GM12874 (cell line): ENCODE data around the gene KNSTRN.

Experiments used
- TF ChIP-seq, protein P1 (sequence below): IDR thresholded peaks from 2 replicates; pipeline ENCODE4 v1.5.1; 2011; ENCODE audit warnings: low read depth, mild to moderate bottlenecking, control low read depth, low read length, moderate library complexity; ENCODE audit not compliant: insufficient read depth

The KNSTRN gene

DNA sequence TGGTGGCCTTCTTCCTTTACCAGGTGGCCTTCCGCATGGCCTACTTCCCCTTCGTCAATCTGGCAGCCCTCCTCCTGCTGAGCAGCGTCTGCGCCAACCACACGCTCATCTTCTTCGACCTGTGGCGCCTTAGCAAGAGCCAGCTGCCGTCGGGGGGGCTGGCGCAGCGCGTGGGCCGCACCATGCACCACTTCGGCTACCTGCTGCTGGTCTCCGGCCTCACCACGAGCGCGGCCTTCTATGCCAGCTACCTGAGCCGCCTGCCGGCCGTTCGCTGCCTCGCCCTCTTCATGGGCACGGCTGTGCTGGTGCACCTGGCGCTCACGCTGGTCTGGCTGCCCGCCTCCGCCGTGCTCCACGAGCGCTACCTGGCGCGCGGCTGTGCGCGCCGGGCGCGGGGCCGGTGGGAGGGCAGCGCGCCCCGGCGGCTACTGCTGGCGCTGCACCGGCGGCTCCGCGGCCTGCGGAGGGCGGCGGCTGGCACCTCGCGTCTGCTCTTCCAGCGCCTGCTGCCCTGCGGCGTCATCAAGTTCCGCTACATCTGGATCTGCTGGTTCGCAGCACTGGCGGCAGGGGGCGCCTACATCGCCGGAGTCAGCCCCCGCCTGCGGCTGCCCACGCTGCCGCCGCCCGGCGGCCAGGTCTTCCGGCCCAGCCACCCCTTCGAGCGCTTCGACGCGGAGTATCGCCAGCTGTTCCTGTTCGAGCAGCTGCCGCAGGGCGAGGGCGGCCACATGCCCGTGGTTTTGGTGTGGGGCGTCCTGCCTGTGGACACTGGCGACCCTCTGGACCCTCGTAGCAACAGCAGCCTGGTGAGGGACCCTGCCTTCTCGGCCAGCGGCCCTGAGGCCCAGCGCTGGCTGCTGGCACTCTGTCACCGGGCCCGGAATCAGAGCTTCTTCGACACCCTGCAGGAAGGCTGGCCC, 14.6 kb upstream of the KNSTRN start:
- TF ChIP-seq, protein P1, sequence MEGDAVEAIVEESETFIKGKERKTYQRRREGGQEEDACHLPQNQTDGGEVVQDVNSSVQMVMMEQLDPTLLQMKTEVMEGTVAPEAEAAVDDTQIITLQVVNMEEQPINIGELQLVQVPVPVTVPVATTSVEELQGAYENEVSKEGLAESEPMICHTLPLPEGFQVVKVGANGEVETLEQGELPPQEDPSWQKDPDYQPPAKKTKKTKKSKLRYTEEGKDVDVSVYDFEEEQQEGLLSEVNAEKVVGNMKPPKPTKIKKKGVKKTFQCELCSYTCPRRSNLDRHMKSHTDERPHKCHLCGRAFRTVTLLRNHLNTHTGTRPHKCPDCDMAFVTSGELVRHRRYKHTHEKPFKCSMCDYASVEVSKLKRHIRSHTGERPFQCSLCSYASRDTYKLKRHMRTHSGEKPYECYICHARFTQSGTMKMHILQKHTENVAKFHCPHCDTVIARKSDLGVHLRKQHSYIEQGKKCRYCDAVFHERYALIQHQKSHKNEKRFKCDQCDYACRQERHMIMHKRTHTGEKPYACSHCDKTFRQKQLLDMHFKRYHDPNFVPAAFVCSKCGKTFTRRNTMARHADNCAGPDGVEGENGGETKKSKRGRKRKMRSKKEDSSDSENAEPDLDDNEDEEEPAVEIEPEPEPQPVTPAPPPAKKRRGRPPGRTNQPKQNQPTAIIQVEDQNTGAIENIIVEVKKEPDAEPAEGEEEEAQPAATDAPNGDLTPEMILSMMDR: peak; percentile 93

DNA sequence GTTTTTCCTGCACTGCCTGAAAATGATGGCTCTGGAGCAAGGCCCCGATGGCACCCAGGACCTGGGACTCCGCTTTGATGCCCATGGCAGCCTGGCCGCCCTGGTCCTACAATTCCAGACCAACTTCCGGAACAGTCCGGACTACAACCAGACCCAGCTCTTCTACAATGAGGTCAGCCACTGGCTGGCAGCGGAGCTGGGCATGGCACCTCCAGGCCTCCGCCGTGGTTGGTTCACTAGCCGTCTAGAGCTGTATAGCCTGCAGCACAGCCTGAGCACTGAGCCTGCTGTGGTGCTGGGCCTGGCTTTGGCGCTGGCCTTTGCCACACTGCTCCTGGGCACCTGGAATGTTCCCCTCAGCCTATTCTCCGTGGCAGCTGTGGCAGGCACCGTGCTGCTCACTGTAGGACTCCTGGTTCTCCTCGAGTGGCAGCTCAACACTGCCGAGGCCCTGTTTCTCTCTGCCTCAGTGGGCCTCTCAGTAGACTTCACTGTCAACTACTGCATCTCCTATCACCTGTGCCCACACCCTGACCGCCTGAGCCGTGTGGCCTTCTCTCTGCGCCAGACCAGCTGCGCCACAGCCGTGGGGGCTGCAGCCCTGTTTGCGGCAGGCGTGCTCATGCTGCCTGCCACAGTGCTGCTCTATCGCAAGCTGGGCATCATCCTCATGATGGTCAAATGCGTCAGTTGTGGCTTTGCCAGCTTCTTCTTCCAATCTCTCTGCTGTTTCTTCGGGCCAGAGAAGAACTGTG, 13.6 kb upstream of the KNSTRN start:
- TF ChIP-seq, protein P1: no peak

DNA sequence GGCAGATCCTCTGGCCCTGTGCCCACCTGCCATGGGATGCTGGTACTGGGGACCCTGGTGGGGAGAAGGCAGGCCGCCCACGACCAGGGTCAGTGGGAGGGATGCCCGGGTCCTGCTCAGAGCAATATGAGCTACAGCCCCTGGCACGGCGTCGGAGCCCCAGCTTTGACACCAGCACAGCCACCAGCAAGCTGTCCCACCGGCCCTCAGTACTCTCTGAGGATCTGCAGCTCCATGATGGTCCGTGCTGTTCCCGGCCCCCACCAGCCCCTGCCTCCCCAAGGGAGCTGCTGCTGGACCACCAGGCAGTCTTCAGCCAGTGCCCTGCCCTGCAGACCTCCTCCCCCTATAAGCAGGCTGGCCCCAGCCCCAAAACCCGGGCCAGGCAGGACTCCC, 13.0 kb upstream of the KNSTRN start:
- TF ChIP-seq, protein P1: no peak

DNA sequence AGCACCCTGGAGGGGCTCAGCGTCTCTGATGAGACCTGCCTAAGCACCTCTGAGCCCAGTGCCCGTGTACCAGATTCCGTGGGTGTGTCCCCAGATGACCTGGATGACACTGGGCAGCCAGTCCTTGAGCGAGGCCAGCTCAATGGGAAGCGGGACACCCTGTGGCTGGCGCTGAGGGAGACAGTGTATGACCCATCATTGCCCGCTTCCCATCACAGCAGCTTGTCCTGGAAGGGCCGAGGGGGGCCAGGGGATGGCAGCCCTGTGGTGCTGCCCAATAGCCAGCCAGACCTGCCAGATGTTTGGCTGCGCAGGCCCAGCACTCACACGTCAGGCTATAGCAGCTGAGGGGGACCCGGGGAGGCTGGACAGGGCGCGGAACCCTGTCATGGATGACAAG, 12.6 kb upstream of the KNSTRN start:
- TF ChIP-seq, protein P1: no peak

DNA sequence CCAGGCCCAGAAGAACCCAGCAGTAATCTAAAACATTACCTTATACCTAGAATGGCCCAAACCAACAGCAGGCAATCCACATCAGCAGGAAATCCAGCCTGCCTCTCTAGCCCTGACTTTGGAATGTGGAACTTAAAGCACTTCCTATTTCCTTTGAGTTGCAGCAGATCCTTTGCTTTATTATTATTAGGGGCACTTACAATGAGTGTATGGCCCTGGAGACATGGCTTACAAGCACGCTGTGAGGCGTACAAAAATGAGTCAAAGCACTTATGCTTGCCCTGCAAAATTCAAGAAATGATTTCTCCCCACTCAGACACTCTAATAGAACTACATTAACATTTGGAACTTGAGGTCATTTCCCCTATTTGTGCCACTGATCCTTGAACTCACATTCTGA, 9.5 kb upstream of the KNSTRN start:
- TF ChIP-seq, protein P1: no peak

DNA sequence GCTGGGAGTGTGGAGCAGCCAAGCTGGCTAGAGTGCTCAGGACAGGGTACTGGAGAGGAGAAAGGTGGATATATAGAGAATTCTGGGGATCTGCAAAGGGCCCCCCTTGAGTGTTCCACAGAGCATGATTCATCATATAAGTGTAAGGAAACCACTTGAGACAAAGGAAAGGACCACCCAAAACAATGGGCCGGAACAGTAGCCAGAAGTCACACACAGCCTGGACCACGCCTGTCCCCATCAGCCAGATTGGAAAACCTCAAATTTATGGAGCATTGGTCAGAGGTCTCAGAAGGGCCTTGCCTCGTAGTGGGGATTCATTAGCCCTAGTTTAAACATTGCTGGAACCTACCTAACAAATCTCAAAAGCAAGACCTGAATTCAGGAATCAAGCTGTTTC, 4.9 kb upstream of the KNSTRN start:
- TF ChIP-seq, protein P1: no peak

DNA sequence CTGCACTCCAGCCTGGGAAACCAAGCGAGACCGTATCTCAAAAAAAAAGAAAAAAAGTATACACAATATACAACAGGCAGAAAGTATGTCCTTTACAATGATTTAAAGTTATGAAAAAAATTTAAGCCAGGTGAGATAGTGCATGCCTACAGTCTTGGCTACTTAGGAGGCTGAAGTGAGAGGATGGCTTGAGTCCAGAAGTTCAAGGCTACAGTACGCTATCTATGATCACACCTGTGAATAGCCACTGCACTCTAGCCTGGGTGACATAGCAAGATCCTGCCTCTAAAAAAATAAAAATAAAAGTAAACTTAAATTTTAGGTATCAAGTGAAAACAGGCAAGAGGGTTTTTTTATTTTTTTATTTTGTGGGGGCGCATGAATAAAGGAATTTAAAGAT, 3.1 kb upstream of the KNSTRN start:
- TF ChIP-seq, protein P1: no peak
